ENCODE results near the gene ZNF615.
A peak's percentile ranks its signal among the peaks of the same experiment; 100 is the strongest.

The ZNF615 gene

GRCh38 chr19:52010674-52011073, 2.7 kb upstream of the ZNF615 start:
- no peak for DNase-seq
- H3K27ac ChIP-seq: no peak overlapping the region
- no peak overlapping the region for H3K4me3 ChIP-seq (ENCODE audit: low read depth, low read length)
- peaks cover 4% of the 10 kb centered on the region for H3K9me3 ChIP-seq (ENCODE audit: severe bottlenecking)
- TF ChIP-seq CTCF (IDR thresholded peaks at IDR 0.05; ENCODE audit: low read depth, low read length): no peak
- peaks cover 13% of the 10 kb centered on the region for H3K36me3 ChIP-seq
- H3K27me3 ChIP-seq (ENCODE audit: insufficient read depth, low read depth, severe bottlenecking): no peaks in the 10 kb centered on the region

DNA sequence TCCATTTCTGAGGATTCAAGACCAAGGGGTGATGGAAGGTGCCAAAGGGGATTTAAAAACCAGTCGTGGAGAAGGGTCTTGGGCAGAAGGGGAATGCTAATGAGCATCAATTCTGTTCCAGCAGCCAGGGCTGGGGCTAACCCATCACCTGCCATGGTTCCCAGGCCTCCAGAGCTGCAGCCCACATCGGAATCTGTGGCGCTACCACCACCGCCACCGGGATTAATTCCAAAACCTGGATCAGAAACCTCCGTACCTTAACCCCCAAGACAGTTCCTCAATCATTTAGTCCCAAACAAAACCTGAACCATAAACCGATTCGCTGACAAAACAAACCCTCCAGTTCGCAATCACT, 583 bp downstream of the ZNF615 start:
- no peak for DNase-seq
- Histone ChIP-seq H3K27me3 (ENCODE audit: insufficient read depth, low read depth, severe bottlenecking) (no peaks in the 10 kb centered on the region), H3K27ac (no peak overlapping the region), H3K4me3 (ENCODE audit: low read depth, low read length) (peak overlapping the region; percentile 88), H3K9me3 (ENCODE audit: severe bottlenecking) (peaks cover 4% of the 10 kb centered on the region), H3K36me3 (peaks cover 10% of the 10 kb centered on the region)
- no peak for TF ChIP-seq CTCF (IDR thresholded peaks at IDR 0.05; ENCODE audit: low read depth, low read length)

DNA sequence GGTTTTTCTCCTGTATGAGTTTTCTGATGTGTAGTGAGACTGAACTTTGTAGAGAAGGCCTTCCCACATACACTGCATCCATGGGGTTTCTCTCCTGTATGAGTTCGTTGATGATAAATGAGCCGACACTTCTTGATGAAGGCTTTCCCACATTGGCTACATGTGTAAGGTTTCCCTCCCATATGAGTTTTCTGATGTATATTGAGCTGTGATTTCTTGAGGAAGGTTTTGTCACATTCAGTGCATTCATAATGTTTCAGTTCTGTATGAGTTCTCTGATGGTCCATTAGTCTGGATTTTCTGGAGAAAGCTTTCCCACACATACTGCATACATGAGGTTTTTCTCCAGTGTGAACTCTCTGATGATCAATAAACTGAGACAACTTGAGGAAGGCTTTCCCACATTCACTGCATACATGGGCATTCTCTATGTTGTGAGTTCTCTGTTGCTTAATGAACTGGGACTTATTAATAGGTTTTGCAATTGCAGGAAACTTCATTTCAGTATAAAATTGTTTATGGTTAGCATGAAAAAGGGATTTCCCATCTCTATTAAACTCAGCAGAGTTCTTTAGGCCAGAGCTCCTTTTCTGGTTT, 13.9 kb downstream of the ZNF615 start:
- no peak for DNase-seq
- Histone ChIP-seq H3K9me3 (ENCODE audit: severe bottlenecking) (peaks cover 22% of the 10 kb centered on the region), H3K4me3 (ENCODE audit: low read depth, low read length) (no peak overlapping the region), H3K27me3 (ENCODE audit: insufficient read depth, low read depth, severe bottlenecking) (no peaks in the 10 kb centered on the region), H3K27ac (no peak overlapping the region), H3K36me3 (peaks cover 56% of the 10 kb centered on the region)
- TF ChIP-seq CTCF (IDR thresholded peaks at IDR 0.05; ENCODE audit: low read depth, low read length): no peak

DNA sequence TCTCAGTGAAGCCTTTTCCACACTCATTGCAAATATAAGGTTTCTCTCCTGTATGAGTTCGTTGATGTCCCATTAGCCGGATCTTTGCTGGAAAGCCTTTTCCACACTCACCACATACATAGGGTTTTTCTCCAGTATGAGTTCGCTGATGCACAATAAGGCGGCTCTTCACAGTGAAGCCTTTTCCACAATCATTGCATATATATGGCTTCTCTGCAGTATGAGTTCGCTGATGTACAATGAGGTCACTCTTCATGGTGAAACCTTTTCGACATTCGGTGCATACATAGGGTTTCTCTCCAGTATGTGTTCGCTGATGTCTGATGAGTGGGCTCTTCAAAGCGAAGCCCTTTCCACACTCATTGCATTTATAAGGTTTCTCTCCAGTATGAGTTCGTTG, 14.6 kb downstream of the ZNF615 start:
- TF ChIP-seq CTCF (IDR thresholded peaks at IDR 0.05; ENCODE audit: low read depth, low read length): no peak
- DNase-seq: no peak
- H3K27ac ChIP-seq: no peak overlapping the region
- H3K27me3 ChIP-seq (ENCODE audit: insufficient read depth, low read depth, severe bottlenecking): no peaks in the 10 kb centered on the region
- H3K4me3 ChIP-seq (ENCODE audit: low read depth, low read length): no peak overlapping the region
- H3K36me3 ChIP-seq: peaks cover 49% of the 10 kb centered on the region
- H3K9me3 ChIP-seq (ENCODE audit: severe bottlenecking): peaks cover 24% of the 10 kb centered on the region

DNA sequence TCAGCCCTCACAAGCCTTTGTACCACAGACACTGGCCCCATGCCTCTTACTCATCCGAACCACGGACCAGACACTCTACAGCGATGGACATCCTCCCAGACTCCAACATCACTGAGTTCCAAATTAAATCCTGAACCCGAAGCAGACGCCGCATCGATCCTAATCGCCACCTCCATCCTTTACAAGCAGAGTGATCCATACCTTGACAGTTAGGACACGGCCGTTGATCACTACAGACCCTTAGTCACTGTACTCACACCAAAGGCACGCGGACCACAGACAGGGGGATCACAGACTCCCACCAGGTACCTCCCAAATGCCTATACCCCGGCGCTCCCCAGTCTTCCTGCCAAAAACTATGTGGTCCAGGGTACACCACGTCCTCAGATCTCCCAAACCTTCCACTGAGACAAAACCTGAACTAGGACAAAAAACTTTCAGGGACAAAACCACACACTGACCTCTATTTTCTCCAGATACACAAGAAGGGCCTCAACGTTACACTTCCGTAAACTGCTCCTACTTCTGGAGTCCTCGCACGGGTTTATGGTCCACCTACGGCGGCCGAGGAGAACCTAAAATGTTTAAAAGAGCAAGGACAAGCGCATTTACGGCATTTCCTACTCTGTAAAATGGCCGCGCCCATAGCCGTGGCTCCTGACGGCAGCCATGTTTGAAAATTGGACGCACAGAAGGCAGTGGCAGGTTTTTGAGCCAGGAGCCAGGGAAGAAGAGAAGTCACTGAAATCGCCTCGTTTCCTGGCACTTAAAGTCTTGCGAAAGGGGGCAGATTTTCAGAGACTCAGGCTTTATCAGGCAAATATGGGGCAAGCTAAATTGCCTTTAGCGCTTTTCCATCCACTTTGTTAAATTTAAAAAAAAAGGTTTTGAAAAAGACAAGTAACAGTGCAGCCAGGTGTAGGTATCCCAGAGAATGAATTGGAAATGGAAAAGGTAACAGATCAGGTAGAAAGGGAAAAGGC, 21.4 kb downstream of the ZNF615 start, which contains the start of gene ZNF350:
Gene ZNF350, minus strand, starts transcription at position 532 of the 983 bp plus-strand sequence. CDS start 12,480 bp downstream, outside the sequence.
- H3K27ac ChIP-seq: peak within 1 kb of the TSS; percentile 60

More for the DNA sequence above, 21.4 kb downstream of the ZNF615 start, which contains the start of gene ZNF350:
- Histone ChIP-seq H3K9me3 (ENCODE audit: severe bottlenecking) (peaks cover 3% of the 10 kb centered on the region), H3K27me3 (ENCODE audit: insufficient read depth, low read depth, severe bottlenecking) (no peaks in the 10 kb centered on the region), H3K36me3 (no peaks in the 10 kb centered on the region), H3K4me3 (ENCODE audit: low read depth, low read length) (peak within 1 kb of the TSS; percentile 99)
- TF ChIP-seq CTCF (IDR thresholded peaks at IDR 0.05; ENCODE audit: low read depth, low read length): no peak
- peak; percentile 93 for DNase-seq

All from WERI-Rb-1 (cell line).